ENCODE results near the gene POU6F1.
"Not testable (repeated sequence)": the region's sequence is repeated elsewhere in the genome, so short reads cannot be mapped to it uniquely, and the experiment has no call there.

POU6F1 gene, protein sequence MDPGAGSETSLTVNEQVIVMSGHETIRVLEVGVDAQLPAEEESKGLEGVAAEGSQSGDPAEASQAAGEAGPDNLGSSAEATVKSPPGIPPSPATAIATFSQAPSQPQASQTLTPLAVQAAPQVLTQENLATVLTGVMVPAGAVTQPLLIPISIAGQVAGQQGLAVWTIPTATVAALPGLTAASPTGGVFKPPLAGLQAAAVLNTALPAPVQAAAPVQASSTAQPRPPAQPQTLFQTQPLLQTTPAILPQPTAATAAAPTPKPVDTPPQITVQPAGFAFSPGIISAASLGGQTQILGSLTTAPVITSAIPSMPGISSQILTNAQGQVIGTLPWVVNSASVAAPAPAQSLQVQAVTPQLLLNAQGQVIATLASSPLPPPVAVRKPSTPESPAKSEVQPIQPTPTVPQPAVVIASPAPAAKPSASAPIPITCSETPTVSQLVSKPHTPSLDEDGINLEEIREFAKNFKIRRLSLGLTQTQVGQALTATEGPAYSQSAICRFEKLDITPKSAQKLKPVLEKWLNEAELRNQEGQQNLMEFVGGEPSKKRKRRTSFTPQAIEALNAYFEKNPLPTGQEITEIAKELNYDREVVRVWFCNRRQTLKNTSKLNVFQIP

DNA sequence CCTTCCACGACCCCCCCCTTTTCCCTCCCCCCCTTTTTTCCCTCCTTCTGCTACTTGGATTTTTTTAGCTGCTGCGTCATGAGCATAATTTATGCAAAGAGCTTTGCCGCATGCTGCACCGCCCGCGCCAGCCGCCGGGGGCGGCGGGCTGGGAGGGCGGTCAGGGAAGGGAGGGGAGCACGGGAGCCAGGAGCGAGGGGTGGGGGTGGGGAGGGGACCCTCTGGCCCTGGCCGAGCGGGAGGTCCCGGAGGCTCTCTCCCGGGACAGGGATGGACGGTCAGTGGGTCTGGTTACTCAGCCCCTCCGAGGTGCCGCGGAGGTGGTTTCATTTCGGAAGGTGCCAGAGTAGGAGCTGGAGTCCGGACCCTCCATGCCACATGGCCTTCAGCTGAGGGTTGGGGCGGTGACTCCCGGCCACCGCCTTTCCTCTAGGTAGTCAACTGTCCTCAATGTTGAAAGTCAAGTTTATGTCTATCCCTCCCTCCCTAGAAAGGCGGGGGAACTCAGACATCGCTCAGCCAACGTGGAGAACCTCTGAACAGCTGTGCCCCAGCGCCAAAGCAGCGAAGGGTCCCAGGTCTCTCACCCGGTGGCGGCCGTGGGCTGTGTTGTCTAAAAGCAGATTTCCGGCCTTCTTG is at the start of gene POU6F1:
POU6F1 (minus strand) TSS at position 95 of the 639 bp plus-strand sequence. CDS start 11,226 bp downstream, outside the sequence.
- TF ChIP-seq, protein P1, sequence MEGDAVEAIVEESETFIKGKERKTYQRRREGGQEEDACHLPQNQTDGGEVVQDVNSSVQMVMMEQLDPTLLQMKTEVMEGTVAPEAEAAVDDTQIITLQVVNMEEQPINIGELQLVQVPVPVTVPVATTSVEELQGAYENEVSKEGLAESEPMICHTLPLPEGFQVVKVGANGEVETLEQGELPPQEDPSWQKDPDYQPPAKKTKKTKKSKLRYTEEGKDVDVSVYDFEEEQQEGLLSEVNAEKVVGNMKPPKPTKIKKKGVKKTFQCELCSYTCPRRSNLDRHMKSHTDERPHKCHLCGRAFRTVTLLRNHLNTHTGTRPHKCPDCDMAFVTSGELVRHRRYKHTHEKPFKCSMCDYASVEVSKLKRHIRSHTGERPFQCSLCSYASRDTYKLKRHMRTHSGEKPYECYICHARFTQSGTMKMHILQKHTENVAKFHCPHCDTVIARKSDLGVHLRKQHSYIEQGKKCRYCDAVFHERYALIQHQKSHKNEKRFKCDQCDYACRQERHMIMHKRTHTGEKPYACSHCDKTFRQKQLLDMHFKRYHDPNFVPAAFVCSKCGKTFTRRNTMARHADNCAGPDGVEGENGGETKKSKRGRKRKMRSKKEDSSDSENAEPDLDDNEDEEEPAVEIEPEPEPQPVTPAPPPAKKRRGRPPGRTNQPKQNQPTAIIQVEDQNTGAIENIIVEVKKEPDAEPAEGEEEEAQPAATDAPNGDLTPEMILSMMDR (IDR thresholded peaks at IDR 0.05; ENCODE audit: low read length, missing control alignments) = peak; percentile 47
- DNase-seq (ENCODE audit: low read depth) = peak; percentile 79
- H3K4me3 ChIP-seq (replicated peaks; ENCODE audit: low read depth, low read length) = peak within 1 kb of the TSS; percentile 76

DNA sequence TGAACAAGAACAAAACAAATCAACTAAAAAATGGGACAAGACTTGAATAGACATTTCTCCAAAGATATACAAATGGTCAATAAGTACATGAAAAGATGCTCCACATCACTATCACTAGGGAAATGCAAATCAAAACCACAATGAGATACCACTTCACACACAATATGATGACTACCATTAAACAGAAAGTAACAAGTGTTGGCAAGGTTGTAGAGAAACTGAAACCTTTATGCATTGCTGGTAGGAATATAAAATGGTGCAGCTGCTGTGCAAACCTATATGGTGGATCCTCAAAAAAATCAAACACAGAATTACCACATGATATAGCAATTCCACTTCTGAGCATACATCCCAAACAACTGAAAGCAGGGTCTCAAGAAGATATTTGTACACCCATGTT is 47.2 kb upstream of the POU6F1 start:
- no peak overlapping the region for H3K4me3 ChIP-seq (replicated peaks; ENCODE audit: low read depth, low read length)
- TF ChIP-seq, protein P1 (IDR thresholded peaks at IDR 0.05; ENCODE audit: low read length, missing control alignments) = no peak
- no peak for DNase-seq (ENCODE audit: low read depth)

DNA sequence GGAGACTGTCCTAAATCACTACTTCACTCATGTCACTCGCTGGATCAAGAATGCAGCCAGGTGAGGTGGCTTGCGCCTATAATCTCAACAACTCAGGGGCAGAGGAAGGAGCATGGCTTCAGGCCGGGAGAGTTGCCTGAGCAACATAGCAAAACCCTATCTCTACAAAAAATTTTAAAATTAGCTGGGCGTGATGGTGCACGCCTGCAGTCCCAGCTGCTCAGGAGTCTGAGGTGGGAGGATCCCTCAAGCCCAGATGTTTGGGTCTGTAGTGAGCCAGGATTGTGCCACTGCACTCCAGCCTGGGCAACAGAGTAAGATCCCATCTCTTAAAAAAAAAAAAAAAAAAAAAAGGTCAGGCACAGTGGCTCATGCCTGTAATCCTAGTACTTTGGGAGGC is 46.4 kb upstream of the POU6F1 start:
- H3K4me3 ChIP-seq (replicated peaks; ENCODE audit: low read depth, low read length) = no peak overlapping the region
- TF ChIP-seq, protein P1 (IDR thresholded peaks at IDR 0.05; ENCODE audit: low read length, missing control alignments) = no peak
- no peak for DNase-seq (ENCODE audit: low read depth)

DNA sequence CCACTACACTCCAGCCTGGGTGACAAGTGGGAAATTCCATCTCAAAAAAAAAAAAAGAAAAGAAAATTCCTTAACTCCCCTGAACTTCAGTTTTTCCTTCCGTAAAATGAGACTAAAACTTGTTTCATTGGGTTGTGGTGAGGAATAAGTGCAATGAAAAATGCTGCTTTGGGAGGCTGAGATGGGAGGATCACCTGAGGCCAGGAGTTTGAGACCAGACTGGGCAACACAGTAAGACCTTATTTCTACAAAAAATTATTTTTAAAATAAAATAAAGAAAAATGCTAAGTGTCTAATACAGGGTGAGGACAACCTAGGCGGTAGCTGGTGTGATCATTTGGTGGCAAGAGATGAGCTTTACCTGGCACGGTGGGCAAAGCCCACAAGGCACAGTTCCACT is 45.5 kb upstream of the POU6F1 start:
- no peak overlapping the region for H3K4me3 ChIP-seq (replicated peaks; ENCODE audit: low read depth, low read length)
- TF ChIP-seq, protein P1 (IDR thresholded peaks at IDR 0.05; ENCODE audit: low read length, missing control alignments) = no peak
- no peak for DNase-seq (ENCODE audit: low read depth)

DNA sequence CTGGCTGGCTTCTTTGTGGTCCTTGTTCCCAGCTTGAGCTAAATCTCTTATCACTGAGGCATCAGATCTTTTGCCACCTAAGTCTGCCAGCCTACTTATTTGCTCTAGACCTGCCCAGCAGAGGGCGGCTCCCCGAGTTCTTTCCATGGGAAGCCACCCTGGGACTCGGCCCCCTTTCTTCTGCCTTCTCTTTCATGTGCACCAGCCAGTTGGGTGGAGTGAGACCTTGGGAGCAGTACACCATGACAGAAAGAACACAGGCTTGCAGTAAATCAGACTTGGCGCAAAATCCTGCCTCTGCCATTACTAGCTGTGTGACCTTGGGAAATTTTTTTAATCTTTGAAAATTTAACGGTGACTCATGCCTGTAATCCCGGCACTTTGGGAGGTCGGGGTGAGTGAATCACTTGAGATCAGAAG is 44.9 kb upstream of the POU6F1 start:
- H3K4me3 ChIP-seq (replicated peaks; ENCODE audit: low read depth, low read length) = no peak overlapping the region
- DNase-seq (ENCODE audit: low read depth) = peak; percentile 58
- TF ChIP-seq, protein P1 (IDR thresholded peaks at IDR 0.05; ENCODE audit: low read length, missing control alignments) = peak; percentile 44

DNA sequence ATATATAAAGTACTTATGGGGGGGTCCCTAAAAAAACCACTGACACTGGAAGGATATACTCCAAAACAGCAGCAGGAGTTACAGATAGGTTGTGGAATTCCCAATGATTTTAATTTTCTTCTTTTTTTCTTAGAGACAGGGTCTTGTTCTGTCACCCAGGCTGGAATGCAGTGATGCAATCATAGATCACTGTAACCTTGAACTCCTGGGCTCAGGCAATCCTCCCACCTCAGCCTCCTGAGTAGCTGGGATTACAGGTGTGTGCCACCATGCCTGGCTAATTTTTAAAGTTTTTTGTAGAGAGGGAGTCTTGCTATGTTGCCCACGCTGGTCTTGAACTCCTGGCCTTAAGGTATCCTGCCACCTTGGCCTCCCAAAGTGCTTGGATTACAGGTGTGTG is 41.7 kb upstream of the POU6F1 start:
- H3K4me3 ChIP-seq (replicated peaks; ENCODE audit: low read depth, low read length); DNase-seq (ENCODE audit: low read depth): not testable (repeated sequence)

DNA sequence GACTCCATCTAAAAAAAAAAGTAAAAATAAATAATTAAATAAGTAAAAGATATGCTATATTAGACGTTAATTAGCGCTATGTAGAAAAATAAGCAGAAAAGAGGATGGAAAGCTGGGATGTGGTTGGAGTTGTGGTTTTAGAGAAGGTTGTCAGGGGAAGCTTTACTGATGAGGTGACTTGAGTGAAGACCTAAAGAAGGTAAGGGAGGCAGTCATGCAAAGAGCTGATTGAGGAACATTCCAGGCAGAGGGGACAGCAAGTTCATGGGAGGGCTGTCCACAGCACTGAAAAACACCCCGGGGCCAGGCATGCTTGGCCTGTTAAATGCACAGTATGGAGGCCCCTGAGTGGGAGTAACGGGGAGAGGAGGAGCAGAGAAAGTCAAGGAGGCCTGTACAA is 36.7 kb upstream of the POU6F1 start:
- TF ChIP-seq, protein P1 (IDR thresholded peaks at IDR 0.05; ENCODE audit: low read length, missing control alignments) = no peak
- no peak for DNase-seq (ENCODE audit: low read depth)

More for the DNA sequence above, 36.7 kb upstream of the POU6F1 start:
- no peak overlapping the region for H3K4me3 ChIP-seq (replicated peaks; ENCODE audit: low read depth, low read length)

Measured in fibroblast of pulmonary artery (primary cell).